Right renal pelvis (tissue), 4 donors: Measurements from ENCODE around the gene FMO3. TPM values are rescaled to one million over a fixed set of nuclear protein-coding genes. Genes with fewer than 3 reads are reported as not detected.

Experiments
- DNase-seq, 4 donors: peaks; one replicate each; pipeline ENCODE4 v3.0.0-alpha.2; 2013; ENCODE audit warnings: low read depth in 4 of 4, low spot score in 3 of 4, missing footprints in 1 of 4
- polyA plus RNA-seq, 4 donors: library from polyadenylated mRNA; unstranded; fragments of 120-200 nt; gene quantifications; one replicate each; pipeline ENCODE4 v1.2.1, GENCODE V29; 2013; ENCODE audit not compliant: insufficient read length in 4 of 4

Gene FMO3
- polyA plus RNA-seq: under 1 TPM in 2 of 4 donors, not detected in 2; 0.07 to 0.10 TPM

GRCh38 chr1:171090604-171091003 lies at the start of gene FMO3:
Gene FMO3, plus strand, starts transcription at chr1:171090905. Its CDS starts 1,754 bp downstream, at chr1:171092659.
- no peak for DNase-seq

- no peak for DNase-seq
These were observed 42.7 kb upstream of the FMO3 start for GRCh38 chr1:171048014-171048413.

GRCh38 chr1:171052977-171053376 lies 37.7 kb upstream of the FMO3 start:
- DNase-seq: no peak

- DNase-seq: no peak
These were observed 34.6 kb upstream of the FMO3 start for GRCh38 chr1:171055966-171056643.

- DNase-seq: no peak
These were observed 29.1 kb upstream of the FMO3 start for GRCh38 chr1:171061425-171062143.

GRCh38 chr1:171062902-171063301 lies 27.8 kb upstream of the FMO3 start:
- DNase-seq: no peak

- DNase-seq: no peak
These were observed 15.7 kb upstream of the FMO3 start for GRCh38 chr1:171075041-171075440.

- DNase-seq: no peak
These were observed 9.4 kb upstream of the FMO3 start for GRCh38 chr1:171081314-171081753.

- no peak for DNase-seq
These were observed 8.9 kb upstream of the FMO3 start for GRCh38 chr1:171081763-171082201.

GRCh38 chr1:171082606-171083005 lies 8.1 kb upstream of the FMO3 start:
- no peak for DNase-seq

- no peak for DNase-seq
These were observed 7.5 kb upstream of the FMO3 start for GRCh38 chr1:171083222-171083621.

GRCh38 chr1:171084091-171084490 lies 6.6 kb upstream of the FMO3 start:
- no peak for DNase-seq

- no peak for DNase-seq
These were observed 5.8 kb upstream of the FMO3 start for GRCh38 chr1:171084870-171085269.

- no peak for DNase-seq
These were observed 2.8 kb upstream of the FMO3 start for GRCh38 chr1:171087896-171088295.

GRCh38 chr1:171103862-171104261 lies 13.2 kb downstream of the FMO3 start:
- no peak for DNase-seq

- DNase-seq: no peak
These were observed 16.7 kb downstream of the FMO3 start for GRCh38 chr1:171107262-171107940.

GRCh38 chr1:171107969-171108368 lies 17.3 kb downstream of the FMO3 start:
- no peak for DNase-seq

- no peak for DNase-seq
These were observed 19.3 kb downstream of the FMO3 start for GRCh38 chr1:171109966-171110365.

- DNase-seq: no peak
These were observed 20.1 kb downstream of the FMO3 start for GRCh38 chr1:171110621-171111326.

- DNase-seq: no peak
These were observed 21.4 kb downstream of the FMO3 start for GRCh38 chr1:171112119-171112518.

GRCh38 chr1:171113382-171113781 lies 22.7 kb downstream of the FMO3 start:
- no peak for DNase-seq
